NCI-H345 treated with DMSO at 0.1 percent for 48 hours (cell line): ENCODE measurements around the gene ZNF469.

Experiments used
- DNase-seq: peaks from one replicate; lab custom pipeline; 2025; ENCODE audit not compliant: unreplicated experiment; lab: John Stamatoyannopoulos, UW

ZNF469 gene

GRCh38 chr16:88346680-88347505 lies 35.9 kb upstream of the ZNF469 start:
- DNase-seq = no peak

- no peak for DNase-seq
Measured at GRCh38 chr16:88347656-88348376, 34.9 kb upstream of the ZNF469 start.

GRCh38 chr16:88348377-88349152 lies 34.2 kb upstream of the ZNF469 start:
- no peak for DNase-seq

- DNase-seq = no peak
Measured at GRCh38 chr16:88349153-88349902, 33.4 kb upstream of the ZNF469 start.

GRCh38 chr16:88349903-88350900 lies 32.6 kb upstream of the ZNF469 start:
- no peak for DNase-seq

GRCh38 chr16:88350922-88351321 lies 31.8 kb upstream of the ZNF469 start:
- DNase-seq = no peak

GRCh38 chr16:88351491-88352101 lies 31.2 kb upstream of the ZNF469 start:
- DNase-seq = no peak

- no peak for DNase-seq
Measured at GRCh38 chr16:88352261-88353200, 30.2 kb upstream of the ZNF469 start.

- DNase-seq = no peak
Measured at GRCh38 chr16:88353232-88353631, 29.5 kb upstream of the ZNF469 start.

GRCh38 chr16:88353691-88354090 lies 29.1 kb upstream of the ZNF469 start:
- DNase-seq = no peak

- DNase-seq = no peak
Measured at GRCh38 chr16:88354229-88355092, 28.3 kb upstream of the ZNF469 start.

- no peak for DNase-seq
Measured at GRCh38 chr16:88355093-88355388, 27.7 kb upstream of the ZNF469 start.

GRCh38 chr16:88355389-88356123 lies 27.2 kb upstream of the ZNF469 start:
- no peak for DNase-seq

- DNase-seq = no peak
Measured at GRCh38 chr16:88356124-88356726, 26.5 kb upstream of the ZNF469 start.

- no peak for DNase-seq
Measured at GRCh38 chr16:88356727-88357199, 26.0 kb upstream of the ZNF469 start.

GRCh38 chr16:88357317-88358022 lies 25.3 kb upstream of the ZNF469 start:
- DNase-seq = no peak
